ENCODE measurements around the gene C16orf92. TPM values are rescaled to one million over a fixed set of nuclear protein-coding genes. Genes with fewer than 3 reads are reported as not detected.

Gene C16orf92
- total and polyA plus RNA-seq, 2 of the 13 experiments (the other 11 are each of a cell fraction or from before 2014, with no cell fraction given) = not detected

- TF ChIP-seq SIN3A (IDR thresholded peaks at IDR 0.05; ENCODE audit: borderline replicate concordance, low read depth, low read length) (no peak), TCF12 (IDR thresholded peaks at IDR 0.05) (no peak), TCF12 (CRISPR knock-in tag; IDR thresholded peaks at IDR 0.05) (no peak), EEA1 (CRISPR knock-in tag; IDR thresholded peaks at IDR 0.05; ENCODE audit: borderline replicate concordance) (no peak; the same call in 1 of the 2 replicates), ZNF160 (CRISPR knock-in tag; IDR thresholded peaks at IDR 0.05) (no peak), ASH2L (IDR thresholded peaks at IDR 0.05; ENCODE audit: insufficient read length, low read depth, low read length) (no peak), TGIF2 (CRISPR knock-in tag; IDR thresholded peaks at IDR 0.05) (no peak), KDM5A (IDR thresholded peaks at IDR 0.05; ENCODE audit: borderline replicate concordance, low read length) (no peak), TMF1 (CRISPR knock-in tag; IDR thresholded peaks at IDR 0.05; ENCODE audit: low read depth) (no peak; the same call in 1 of the 2 replicates), SIX1 (CRISPR knock-in tag; IDR thresholded peaks at IDR 0.05; ENCODE audit: borderline replicate concordance) (no peak), ZNF432 (CRISPR knock-in tag; IDR thresholded peaks at IDR 0.05; ENCODE audit: borderline replicate concordance) (no peak), GMEB1 (CRISPR knock-in tag; IDR thresholded peaks at IDR 0.05; ENCODE audit: borderline replicate concordance) (no peak), ATF2 (CRISPR knock-in tag; IDR thresholded peaks at IDR 0.05) (no peak; the same call in 1 of the 2 replicates), ZHX1 (CRISPR knock-in tag; IDR thresholded peaks at IDR 0.05; ENCODE audit: low read depth) (no peak), NFKBIZ (CRISPR knock-in tag; IDR thresholded peaks at IDR 0.05) (no peak), MTERF4 (CRISPR knock-in tag; IDR thresholded peaks at IDR 0.05) (no peak), ZNF329 (CRISPR knock-in tag; IDR thresholded peaks at IDR 0.05; ENCODE audit: low read depth) (no peak), ZSCAN5A (CRISPR knock-in tag; IDR thresholded peaks at IDR 0.05; ENCODE audit: borderline replicate concordance) (no peak), AGO2 (optimal IDR thresholded peaks at IDR 0.05; ENCODE audit: low read depth, low read length) (no peak), KMT2A (CRISPR knock-in tag; IDR thresholded peaks at IDR 0.05) (no peak; the same call in 1 of the 2 replicates), ZBTB3 (CRISPR knock-in tag; IDR thresholded peaks at IDR 0.05; ENCODE audit: borderline replicate concordance, low read depth) (no peak), ZNF235 (CRISPR knock-in tag; IDR thresholded peaks at IDR 0.05; ENCODE audit: borderline replicate concordance) (no peak)
Measured at GRCh38 chr16:30063278-30063892, 40.4 kb downstream of the C16orf92 start (continued).
